NCI-H748 (cell line): ENCODE results near the gene C20orf141.
"Not testable (repeated sequence)": the region's sequence is repeated elsewhere in the genome, so short reads cannot be mapped to it uniquely, and the experiment has no call there.

Source experiments
- DNase-seq: peaks from one replicate; lab custom pipeline; 2025; ENCODE audit not compliant: unreplicated experiment; lab: John Stamatoyannopoulos, UW

The C20orf141 gene

DNA sequence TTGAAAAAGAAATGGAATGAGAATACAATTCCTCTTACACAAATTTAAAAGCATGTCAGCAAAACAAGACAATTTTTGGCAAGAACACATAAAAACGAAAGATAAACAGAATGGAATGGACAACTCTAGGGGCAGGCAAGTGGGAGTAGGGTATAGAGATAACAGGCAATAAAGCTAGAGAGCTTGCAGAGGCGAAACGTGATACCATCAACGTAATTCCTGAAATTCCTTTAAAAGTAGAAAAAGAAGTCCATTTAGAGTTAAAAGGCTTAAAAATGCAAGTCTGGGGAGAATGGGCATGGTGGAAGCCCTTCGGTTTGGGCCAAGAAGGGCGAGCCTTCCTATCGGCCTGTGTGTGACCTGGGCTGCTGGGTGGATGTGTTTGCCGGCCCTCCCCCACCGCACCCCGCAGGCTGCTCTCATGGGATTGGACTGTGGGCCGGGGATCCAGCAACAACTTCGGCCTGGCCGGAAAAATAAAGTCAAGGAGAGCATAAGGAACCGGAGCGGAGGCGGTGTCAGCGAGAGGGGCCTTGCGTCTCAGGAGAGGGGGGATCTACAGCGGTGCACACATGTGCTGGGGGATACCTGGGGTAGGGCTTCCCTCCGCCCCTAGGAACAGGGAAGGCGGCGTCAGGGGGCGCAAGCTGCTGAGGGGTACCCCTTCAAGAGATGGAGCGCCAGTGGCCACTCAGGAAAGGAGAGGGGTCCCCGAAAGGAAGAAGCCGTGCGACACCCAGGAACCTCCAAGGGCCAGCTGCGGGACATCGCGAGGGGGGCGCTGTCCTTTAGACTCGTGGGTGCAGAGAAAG, 5.5 kb downstream of the C20orf141 start:
- no peak for DNase-seq

DNA sequence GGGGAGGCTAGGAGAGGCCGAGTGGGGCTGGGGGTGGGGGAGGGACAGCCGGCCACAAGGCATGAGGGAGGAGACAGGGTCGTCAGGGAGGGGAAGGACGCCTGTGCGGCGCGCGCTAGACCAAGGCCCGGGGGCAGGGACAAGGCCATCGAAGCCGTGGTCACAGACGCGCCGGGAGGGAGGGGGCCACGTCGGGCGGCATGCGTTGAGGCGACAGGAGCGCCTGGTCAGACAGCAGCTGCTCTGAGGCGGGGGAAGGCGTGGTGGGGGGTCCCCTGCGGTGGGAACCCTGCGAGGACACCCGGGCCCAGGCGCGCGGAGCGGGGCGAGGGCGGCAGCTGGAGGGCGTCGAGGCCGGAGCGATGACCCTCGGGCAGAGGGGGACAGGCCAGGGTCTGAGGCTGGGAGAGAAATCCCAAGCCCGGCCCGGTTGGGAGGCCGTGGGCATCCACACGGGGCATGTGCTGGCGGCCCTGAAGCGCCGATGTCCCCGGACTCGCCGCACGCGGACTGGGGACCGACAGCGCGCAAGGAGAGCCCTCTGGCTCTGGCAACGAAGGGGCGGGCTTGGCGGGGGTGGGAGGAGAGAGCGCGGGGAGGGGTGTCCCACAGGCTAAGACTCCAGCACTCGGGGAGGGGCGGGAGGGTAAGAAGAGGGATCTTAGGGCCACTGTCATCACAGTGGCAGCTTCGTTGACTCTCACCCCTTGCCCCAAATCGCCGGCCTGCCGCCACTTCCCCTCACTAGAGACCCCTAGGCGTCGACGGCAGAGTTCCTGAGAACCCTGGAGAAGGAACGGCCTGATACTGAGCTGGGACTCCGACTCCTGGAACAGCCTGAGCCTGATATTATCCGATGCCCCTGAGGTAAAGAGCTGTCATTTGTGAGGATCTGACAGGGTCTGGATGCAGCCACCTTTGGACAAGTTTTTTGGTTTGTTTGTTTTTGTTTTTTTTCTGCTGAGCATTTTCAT, 6.4 kb downstream of the C20orf141 start:
- no peak for DNase-seq

DNA sequence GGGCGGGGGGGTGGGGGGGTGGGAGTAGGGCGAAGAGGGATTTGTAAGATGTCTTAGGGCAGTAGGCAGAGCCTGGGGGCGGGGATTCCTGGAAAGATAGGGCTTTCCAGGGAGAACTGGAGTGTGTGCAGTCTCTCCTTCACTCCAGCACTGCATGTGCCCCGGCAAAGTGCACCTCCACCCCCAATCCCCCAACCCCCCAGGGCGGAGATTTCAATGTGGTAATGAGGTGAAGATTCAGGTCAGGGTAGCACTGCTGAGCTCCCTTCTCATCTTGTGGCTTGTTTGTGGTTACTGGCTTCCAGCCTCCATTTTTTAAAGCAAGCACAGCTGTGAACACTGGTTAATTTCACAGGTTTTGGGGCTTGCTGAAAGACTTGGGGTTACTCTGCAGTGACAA, 7.3 kb downstream of the C20orf141 start:
- DNase-seq = no peak

DNA sequence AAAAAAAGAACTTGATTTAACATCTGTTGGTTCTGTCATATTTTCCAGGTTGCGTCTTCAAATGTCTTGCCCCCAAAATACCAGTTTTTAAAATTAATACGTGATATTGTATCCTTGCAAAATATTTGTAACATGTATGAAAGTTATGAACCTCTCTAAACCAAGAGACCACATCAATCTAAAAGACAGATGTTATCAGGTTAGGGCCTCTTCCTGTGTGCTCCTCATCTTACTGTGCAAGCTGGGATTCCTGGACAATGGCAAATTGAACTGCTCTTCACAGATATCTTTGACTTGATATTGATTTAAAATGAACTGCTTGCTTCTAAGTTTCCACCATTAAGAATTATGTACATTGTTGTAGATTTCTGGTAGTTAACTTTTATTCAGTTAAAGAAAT, 11.0 kb downstream of the C20orf141 start:
- DNase-seq = no peak

DNA sequence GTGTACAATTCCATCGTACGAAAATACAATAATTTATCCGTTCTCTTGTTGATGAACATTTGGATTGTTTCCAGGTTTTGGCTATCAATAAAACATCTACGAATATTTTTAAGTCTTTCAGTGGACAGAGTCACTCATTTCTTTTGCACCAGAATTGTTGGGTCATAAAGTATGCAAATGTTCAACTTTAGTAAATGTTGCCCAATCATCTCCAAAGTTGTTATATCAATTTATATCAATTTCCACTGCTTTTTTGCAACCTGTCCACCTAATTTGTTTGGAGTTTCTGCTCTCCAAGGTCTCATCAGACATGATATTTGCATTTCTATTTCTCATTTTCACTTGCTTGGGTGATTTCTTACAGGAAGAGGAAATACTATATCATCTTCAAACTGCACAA, 11.9 kb downstream of the C20orf141 start:
- DNase-seq = no peak

DNA sequence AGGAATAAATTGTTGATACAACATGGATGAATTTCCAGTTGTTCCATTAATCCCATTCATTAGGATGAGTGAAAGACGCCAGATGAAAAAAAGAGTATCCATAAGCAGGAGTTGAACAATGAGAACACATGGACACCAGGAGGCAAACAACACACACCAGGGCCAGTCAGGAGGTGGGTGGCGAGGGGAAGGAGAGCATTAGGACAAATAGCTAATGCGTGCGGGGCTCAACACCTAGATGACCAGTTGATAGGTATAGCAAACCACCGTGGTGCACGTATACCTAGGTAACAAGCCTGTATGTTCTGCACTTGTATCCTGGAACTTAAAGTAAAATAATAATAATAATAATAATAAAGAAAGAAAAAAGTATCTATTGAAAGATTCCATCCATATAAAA, 14.6 kb downstream of the C20orf141 start:
- no peak for DNase-seq

DNA sequence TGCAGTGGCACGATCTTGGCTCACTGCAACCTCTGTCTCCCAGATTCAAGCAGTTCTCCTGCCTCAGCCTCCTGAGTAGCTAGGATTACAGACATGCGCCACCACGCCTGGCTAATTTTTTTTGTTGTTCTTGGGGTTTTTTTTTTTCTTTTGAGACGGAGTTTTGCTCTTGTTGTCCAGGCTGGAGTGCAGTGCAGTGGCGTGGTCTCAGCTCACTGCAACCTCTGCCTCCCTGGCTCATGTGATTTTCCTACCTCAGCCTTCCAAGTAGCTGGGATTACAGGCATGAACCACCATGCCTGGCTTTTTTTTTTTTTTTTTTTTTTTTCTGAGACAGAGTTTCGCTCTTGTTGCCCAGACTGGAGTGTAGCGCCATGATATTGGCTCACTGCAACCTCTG, 16.4 kb downstream of the C20orf141 start:
- not testable (repeated sequence) for DNase-seq

DNA sequence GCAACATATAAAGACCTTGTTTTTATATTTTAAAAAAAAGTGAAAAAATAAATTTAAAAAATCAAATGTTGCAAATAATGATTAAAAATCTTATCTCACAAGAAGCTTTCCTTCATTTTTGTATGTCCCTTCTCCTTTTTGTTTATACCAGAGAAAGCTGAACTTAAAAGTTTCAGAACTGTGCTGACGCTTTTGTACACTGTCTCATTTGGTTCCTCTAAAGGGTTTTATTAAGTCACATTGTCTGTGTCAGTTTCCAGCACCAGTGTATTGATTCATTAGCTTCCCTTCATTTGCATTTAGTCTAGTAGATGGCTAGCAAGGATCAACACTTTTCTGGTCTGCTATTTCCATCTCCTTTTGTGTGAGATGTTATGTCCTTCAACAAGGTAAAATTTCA, 19.0 kb downstream of the C20orf141 start:
- DNase-seq = no peak

DNA sequence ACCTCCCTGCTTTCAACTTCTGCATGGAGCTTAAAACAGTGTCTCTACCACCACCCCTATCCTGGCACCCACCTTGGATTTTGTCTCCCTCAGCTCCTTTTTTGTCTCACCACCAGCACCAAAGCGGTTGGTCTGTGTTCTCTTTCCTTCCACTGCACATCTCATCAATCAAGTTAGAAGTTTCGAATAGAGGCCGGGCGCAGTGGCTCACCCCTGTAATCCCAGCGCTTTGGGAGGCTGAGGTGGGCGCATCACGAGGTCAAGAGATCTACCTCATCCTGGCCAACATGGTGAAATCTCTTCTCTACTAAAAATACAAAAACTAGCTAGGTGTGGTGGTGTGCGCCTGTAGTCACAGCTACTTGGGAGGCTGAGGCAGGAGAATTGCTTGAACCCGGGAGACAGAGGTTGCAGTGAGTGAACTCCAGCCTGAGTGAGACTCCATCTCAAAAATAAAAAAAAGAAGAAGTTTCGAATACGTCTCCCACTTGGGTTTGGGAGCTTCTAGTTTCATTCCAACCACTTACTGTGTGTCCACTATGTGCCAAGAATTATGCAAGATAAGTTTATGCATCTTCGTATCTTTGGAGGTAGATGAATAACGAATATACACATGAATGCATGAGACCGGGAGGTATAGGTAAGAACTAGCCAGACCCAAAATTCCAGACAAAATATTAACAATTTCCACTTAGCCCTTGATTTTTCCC, 19.8 kb downstream of the C20orf141 start:
- no peak for DNase-seq

DNA sequence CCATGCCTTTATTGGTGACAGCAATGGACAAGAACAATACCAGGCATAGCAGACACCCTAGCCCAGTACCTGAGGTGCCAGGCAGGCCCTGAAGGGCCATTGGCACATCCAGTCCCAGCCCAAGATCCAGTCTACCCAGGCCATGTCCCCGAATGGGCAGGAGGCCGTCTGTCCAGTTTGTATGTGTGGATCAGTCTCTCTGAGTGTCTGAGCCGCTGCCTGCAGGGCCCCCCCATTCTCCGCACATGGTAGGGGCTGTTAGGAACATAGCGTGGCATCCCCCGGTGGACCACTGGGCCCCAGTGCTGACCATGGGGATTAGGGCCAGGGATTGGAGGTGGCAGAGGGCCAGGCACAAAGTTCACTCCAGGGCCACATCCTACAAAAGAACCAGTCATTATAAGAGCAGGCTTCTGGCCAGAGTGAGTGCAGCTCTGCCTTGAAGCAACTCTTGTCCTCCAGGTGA, 20.6 kb downstream of the C20orf141 start:
- DNase-seq = no peak

DNA sequence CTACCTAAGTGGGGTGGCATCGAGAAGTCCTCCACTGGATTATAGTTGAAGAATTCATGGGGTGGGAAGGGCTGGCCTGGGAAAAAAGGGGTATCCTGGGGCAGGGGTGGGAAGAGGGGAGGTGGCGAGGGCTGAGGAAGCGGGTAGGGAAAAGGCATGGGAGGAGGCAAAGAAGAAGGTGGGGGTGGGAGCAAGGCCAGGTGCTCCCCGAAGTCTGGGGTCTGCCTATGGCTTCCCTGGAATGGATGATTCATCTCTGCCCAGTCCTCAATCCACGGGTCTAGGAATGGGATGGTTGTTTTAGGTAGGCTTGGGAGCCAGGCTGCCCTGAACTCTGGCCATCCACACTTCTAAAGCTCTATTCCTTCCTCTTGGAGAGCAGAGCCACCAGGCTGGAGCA, 21.2 kb downstream of the C20orf141 start:
- no peak for DNase-seq

DNA sequence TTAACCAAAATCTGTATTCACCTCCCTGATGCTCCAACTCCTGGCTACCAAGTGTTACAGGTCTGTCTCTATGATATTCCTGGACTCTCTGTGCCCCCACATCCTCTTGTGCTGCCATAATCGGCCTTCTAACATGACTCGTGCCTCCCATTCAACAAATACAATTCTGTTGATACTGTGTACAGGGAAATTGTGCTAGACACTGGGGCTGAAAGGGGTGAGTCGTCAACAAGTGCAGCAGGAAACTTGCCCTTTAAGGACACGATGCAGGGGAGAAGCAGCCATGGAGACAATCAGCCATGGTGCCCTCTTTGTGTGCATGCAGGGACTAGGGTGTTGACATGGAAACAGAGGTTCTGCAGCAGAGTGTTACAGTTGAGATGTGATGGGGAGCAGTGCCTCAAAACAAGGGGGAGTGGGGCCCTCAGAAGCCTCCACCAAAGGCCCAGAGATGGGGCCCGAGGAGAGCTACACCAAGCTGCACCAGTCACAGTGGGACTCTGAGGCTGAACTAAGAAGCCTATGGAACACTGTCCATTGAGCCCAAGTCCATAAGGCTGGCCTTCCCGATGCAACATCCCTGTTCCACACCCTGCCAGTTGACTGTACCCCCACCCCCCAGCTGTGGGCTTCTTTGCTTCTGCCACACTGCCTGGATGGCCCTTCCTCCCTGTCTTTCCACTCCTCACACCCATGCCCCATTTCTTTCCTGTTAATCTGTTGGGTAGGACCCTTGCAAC, 22.6 kb downstream of the C20orf141 start:
- no peak for DNase-seq

DNA sequence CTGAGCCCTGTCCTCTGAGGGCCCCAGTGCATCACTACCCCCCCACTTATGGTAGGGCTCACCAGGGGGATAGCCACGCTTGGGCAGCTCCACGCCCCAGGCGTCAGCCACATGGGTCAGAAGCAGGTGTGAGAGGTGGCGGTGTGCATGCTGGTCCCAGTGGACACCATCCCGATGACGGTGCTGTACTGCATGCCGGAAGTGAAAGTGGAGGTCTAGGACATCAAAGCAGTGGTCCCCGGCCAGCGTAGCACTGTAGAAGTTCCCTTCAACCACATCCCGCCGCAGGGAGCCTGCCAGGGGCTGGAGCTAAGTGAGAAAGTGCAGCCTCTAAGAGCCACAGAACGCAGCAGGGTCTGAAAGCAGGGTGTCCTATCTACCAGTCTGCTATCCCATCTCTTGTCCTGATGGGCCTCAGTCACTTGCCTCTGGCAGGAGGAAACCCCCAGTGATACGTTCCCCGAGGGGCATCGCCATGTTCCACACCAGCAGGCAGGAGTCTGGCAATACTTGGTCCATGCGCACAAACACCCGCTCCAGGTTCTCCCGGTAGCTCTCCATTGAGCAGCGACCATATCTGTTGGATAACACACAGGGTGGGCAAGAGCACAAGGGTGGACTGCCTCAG, 23.5 kb downstream of the C20orf141 start:
- DNase-seq = no peak

DNA sequence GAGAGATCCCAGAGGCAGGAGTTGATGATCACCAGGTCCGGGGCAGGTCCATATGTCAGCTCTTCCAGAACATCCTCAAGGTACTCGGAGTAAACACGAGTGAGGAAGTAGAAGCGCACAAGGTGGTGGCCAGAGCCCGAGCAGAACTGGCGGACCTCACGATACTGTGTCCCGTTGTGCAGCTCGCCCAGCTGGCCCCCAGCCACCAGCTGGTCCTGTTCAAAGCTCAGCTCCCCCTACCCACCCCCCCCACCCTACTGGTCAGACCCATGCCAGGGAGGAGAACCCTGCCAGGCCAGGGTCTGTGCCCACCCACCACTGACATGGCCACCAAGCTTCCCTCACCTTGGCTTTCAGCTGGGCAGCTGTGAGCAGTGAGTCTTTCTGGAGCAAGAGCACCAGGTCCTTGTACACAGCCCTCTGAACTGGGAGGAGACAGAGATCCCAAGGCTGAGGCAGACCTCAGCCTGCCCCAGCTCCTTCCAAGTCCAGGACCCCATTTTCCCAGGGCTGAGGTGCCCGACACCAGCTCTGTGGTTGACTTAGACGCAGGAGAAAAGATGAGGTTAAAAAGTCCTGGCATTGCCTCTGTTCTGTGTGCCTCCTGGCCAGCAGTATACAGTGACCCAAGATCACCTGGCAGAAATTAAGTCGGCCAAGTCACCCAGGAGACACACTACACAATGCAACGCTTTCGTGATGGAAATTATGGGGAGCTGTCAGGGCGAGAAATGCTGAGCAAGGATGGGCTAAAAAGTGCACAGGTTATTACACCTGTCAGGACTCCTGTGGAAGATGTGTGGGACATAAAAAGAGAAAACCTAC, 24.3 kb downstream of the C20orf141 start:
- no peak for DNase-seq

DNA sequence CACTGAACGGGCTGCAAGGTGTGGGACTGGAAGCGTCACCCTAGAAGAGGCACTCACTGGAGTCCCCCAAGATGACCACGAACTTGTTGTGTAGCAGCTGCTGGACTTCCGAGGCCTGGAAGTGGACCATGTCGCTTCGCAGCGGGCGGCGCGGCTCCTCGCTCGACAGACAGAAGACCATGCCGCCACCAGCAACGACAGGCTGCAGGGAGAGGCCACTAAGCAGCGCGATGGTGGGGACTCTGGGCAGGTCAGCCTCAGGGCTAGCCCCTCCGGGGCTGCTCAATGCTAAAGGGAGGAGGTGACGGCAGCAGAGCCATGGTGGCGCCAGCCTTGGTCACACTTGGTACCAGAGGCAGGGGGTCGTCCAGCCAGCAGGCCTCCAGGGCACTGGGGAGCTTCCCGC, 24.9 kb downstream of the C20orf141 start:
- no peak for DNase-seq

DNA sequence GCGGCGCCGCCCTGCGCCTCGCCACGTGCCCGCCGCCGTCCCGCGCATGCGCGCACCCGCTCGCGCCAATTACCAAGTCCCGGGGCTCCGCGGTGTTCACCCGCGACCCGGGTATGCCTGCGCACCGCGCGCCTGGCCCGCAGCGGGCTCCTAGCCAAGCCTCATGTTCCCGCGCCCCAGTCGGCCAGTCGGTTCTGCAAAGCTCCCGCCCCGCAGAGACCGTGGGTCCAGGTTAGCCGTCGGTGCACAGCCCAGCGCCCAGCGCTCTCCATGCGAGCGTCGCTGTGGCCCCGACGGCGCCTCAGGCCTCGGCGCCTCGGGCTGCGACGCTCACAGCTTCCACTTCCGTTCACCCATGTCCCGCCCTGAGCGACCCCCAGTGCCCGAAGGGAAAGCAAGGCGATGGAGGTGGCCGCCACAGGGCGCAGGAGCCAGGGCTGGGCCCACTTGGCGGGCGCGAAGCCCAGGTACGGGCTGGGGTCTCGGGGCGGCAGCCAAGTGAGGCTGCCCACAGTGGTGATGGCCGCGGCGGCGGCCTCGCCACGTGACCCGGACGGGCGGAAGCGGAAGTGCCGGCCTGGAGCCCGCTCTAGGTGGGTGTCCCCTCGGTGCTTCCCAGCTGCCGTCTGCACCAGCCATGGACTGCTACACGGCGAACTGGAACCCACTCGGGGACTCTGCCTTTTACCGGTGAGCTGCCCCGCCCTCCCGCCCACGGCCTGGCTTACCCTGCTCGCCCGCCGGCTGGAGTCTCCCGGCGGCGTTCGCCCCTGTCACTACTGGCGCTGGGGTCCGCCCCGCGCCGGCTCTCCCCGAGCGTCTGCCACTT, 25.6 kb downstream of the C20orf141 start, which contains the start of the genes PCED1A and VPS16:
Gene PCED1A, minus strand, starts transcription at position 518 of the 829 bp plus-strand sequence. CDS start 743 bp downstream, outside the sequence.
Gene VPS16, plus strand, starts transcription at position 608 of the 829 bp plus-strand sequence. Its CDS starts 30 bp downstream, at position 638.
- DNase-seq = peak; percentile 96

DNA sequence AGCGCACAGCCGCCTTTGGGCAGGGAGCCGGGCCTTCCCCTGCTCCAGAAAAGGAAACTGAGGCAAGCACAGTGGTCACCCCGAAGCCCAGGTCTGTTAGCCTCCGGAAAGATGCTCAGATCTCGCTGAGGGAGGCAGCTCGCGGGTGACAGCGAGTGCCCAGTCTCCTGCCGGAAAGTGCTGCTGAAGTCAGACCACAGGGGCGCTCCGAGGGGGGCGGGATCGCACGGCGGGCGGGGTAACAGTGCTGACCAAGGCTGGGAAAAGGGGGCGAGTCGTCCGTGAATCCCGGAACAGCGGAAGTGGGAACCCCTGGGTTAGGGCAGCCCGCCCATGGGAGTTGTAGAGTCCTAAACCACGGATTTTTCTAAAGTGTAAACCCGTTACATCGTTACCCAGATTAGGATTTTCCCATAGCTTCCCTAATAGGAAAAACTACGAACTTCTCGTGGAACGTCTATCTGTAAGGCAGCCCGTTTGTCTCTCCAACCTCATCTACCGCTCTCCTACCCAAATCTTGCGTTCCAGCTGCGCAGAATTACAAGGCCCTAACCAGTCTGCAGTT, 26.3 kb downstream of the C20orf141 start:
- DNase-seq = peak; percentile 59

DNA sequence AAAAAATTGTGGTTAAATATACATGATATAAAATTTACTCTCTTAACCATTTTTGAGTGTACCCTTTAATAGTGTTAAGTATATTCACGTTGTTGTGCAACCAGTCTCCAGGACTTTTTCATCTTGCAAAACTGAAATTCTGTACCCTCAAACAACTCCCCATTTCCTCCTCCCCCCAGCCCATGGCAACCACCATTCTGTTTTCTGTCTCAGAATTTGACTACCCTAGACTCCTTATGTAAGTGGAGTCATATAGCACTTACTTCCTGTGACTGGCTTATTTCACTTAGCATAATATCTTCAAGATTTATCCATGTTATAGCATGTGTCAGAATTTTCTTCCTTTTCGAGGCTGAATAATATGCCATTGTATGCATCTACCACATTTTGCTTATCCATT, 30.8 kb downstream of the C20orf141 start:
- no peak for DNase-seq
